Activated CD8-positive, alpha-beta memory T cell treated with anti-CD3 and anti-CD28 coated beads for 48 hours (primary cell): ENCODE results near the gene LDB2.

Experiments used
- DNase-seq, 3 experiments: peaks; one replicate each; pipeline ENCODE4 v3.0.0-alpha.2; 2020; ENCODE audit warnings: low read depth in 2 of 3, low spot score in 2 of 3

LDB2 gene

DNA sequence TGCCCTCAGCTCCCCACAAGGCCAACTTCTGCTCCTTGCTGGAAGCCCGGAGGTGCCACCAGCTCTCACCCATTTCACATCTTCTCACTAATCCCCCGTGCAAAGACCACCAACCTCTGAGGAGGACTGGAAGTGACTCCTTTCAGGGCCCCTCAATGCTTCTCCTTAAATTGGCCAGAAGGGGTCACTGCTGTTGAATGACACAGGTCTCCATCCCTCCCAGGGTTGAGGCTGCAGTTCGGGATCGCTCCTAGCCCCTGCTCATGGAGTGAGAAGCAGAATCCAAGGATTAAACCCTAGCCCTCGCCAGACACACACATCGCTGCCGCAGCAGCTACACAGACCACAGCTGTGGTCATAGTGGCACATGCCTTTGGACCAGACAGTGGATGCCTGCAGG, 392.7 kb downstream of the LDB2 start:
- no peak for DNase-seq

- no peak for DNase-seq
Observed at GRCh38 chr4:16505267-16505666, 393.2 kb downstream of the LDB2 start.

DNA sequence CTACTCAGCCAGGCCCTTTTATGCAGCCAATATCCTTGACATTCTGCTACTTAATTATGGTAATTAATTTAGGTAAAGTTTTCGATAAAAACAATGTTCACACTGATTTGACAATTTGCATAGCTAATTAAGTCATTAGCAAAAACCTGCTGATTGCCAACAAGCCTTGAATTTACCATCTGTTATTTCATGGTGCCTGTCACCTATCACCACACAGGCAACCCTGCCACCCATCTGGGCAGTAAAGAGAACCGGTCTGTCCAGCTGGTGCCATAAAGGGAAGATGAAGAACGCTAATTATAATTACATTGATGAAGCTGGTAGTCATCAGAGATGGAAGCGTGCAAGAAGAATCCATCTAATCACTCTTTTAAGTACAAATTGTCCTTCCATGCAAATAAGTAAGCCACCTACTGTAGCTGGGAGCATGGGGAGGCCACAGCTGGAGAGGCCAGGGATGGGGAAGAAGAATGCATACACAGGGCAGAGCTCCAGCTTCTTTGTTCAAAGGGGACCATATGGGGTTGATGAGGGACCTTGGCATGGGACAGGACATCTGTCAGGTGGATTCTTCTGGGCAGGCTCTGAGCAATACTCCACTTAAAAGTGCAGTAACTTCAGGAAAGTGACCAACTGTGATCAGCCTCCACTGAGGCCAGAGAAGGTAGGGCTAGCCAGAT, 394.9 kb downstream of the LDB2 start:
- no peak for DNase-seq

DNA sequence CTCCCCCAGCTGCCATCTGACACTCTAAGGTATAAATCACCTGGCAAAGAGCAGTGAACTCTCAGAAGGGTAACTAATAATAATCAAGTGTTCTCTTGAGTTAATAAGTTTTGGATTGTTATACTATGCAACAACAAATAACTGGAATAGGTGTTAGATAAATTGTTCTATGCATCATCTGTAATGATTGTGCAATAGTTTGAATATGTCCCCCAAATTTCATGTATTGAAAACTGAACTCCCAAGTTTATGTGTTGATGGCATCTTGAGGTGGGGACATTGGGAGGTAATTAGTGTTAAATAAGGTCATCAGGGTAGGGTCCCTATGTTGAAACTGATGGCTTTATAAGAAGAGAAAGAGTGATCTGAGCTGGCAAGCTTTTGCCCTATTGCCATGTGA, 399.5 kb downstream of the LDB2 start:
- no peak for DNase-seq

DNA sequence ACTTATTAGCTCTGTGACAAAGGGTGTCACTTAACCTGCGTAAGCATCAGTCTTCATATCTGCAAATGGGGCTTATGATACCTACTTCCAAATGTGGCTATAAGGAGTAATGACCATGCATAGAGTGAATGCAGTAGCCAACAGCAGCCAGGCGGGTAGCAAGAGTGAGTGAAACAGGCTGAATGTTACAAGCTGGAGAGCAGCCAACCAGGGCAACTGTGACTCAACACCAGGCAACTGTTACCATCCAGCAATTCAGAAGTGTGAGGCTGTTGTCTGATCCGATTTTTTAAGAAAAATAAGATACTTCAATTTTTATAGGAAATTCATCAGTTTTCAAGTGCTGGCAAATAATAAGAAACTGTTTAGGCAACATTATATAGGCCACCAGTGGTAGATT, 401.9 kb downstream of the LDB2 start:
- DNase-seq, result no peak

- no peak for DNase-seq
Observed at GRCh38 chr4:16492872-16493271, 405.6 kb downstream of the LDB2 start.

DNA sequence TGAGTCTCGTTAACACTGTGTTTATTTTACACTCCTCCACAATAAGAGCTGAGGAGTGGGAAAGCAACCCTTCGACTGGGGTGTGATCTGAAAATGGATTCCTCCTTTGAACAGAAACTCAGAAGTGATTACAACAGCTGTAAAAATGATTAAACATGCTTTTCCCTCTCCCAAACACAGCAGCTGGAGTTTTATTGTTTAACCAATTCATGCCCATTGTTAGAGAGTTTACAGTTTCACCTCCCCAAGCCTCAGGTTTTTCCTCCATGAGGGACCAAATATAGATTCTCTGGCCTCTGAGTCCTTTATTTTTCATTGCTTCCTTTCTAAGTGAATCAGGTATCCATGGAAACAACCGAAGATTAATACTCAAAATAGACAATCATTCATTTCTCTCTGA, 409.2 kb downstream of the LDB2 start:
- no peak for DNase-seq

- no peak for DNase-seq
Observed at GRCh38 chr4:16488084-16488483, 410.4 kb downstream of the LDB2 start.

DNA sequence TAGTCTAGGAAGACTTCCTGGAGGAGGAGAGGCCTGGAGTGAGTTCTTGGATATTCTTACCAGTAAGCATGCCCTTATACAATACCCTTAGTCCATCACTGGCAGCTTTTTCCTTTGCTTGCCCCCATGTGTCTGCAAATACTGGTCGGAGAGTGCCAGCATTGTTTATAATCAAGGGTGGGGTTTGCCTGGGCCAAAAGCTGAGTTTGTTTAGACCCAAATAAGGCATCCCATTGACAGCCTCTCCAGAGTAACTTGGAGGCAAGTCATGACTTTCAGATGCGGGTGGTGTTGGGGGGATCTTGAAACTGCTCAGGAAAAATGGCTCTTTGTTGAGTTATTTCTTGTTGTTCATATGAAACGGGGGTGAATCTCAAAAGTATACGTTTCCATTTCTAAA, 413.7 kb downstream of the LDB2 start:
- no peak for DNase-seq

DNA sequence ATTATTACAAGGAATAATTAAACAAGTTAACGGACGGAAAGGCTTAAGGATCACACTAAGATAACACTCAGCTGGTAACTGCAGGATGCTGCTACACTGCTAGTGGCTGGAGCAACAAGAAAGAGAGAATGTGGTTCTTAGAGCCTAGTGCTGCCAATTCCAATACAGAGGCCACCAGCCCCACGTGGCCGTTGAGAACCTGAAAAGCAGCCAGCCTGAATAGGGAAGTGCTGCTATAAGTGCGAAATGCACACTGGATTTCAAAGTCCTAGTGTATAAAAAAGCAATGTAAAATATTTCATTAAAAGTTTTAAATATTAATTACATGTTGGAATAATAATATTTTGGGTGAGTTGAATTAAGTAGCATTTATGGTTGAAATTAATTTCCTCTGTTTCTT, 414.9 kb downstream of the LDB2 start:
- no peak for DNase-seq

DNA sequence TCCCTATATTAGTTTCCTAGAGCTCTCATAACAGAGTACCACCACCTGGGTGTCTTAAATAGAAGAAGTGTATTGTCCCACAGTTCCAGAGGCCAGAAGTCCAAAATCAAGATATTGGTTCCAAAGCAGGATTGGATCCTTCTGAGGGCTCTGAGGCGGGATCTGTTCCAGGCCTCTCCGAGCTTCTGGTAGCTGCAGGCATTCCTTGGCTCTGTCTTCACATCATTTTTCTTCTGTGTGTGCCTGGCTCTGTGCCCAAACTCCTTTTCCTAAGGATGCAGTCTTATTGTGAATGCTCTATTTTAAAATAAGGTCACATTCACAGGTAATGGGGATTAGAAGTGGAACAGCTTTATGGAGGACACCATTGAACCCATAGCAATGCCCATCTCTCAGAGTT, 418.4 kb downstream of the LDB2 start:
- DNase-seq, result no peak

DNA sequence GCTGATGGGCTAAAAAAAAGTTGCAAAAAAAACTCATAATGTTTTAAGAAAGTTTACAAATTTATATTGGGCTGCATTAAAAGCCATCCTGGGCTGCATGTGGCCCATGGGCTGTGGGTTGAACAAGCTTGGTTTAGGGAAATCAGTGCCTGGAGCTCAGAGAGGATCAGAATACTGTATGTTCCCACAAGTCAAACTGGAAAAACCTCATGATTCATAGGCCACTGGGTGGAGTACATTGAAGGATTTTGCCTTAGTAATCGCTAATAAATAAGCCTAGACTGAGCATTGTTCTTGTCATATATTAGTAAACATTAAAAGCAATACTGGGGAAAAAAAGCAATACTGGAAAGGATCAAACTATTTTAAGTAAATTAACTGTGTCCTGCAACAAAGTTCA, 425.9 kb downstream of the LDB2 start:
- no peak for DNase-seq

GRCh38 chr4:16467061-16467460, 431.4 kb downstream of the LDB2 start:
- no peak for DNase-seq

DNA sequence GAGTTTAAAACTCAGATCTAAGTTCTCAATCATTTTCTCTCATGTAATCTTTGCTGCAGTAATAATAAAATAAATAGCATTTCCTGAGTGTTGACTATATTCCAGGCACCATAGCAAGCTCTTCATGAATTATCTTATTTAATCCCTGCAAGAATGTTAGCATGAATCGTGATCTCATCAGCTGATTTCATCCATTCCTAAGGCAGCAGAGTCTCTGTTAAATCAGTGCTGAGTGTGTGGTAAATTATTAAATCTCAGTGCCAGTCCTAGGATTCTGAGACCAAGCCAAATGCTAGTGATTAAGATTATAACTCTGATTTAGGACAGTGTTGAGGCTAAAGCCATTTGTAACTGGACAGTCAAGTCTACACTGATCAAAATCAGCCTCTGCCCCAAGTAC, 431.9 kb downstream of the LDB2 start:
- DNase-seq, result no peak

DNA sequence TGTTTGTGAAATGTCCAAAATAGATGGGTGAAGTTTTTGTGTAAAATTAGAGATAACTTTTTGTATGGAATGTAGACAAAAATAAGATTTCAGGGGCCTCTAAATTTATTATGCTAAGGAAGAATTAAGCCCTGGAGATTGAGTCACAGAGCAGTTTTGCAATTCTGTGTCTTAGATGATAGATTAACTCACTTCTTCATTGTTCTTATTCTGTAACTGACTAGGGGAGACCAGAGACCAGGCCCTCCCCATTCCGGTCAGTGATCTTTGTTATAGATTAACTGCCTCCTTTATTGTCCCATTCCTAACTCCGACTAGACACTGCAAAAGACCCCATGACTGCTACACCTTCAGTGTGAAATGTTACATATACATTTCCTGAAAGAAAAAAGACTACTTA, 433.8 kb downstream of the LDB2 start:
- no peak for DNase-seq

GRCh38 chr4:16462656-16463055, 435.8 kb downstream of the LDB2 start:
- DNase-seq, result no peak

DNA sequence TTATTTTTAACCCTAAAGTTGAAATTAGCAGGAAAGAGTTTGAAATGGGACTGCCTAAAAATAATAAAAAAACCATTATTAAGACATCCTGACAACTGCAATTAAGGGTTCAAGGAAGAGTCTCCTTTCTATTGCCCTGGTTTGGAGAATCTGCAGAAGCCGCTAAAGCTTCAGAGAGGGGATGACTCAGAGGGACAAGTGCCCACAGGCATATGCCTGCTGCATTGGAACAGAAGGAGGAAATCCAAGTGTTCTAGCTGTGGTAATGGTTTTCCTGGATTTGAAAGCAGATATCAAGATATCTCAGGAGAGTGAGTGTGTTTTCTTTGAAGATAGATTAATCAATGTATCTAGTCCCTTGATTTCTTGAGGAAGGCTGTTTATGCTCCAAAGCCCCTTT, 437.1 kb downstream of the LDB2 start:
- DNase-seq, result no peak

DNA sequence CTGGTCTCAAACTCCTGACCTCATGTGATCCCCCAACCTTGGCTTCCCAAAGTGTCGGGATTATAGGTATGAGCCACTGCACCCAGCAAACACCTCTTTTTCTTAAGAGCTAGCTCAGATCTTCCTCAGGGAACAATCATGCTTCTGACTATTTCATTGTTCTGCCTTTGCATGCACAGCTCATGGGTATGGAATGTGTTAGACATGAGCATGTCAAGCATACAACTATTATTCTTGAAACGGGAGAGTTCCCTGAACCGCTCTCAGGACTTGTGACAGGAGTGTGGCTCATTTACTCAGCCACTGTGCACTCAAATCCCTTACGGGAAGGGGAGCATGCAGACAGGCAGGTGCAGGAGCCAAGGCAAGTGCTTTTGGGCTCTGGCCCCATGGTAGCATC, 440.5 kb downstream of the LDB2 start:
- no peak for DNase-seq
